Glomerular visceral epithelial cell (primary cell): Measurements from ENCODE around the gene PRKAG3.
"Not testable (repeated sequence)": the region's sequence is repeated elsewhere in the genome, so short reads cannot be mapped to it uniquely, and the experiment has no call there.

Experiments used
- DNase-seq: peaks from one replicate; pipeline ENCODE4 v3.0.0-alpha.2; 2016; ENCODE audit errors: extremely low spot score

PRKAG3 gene

DNA sequence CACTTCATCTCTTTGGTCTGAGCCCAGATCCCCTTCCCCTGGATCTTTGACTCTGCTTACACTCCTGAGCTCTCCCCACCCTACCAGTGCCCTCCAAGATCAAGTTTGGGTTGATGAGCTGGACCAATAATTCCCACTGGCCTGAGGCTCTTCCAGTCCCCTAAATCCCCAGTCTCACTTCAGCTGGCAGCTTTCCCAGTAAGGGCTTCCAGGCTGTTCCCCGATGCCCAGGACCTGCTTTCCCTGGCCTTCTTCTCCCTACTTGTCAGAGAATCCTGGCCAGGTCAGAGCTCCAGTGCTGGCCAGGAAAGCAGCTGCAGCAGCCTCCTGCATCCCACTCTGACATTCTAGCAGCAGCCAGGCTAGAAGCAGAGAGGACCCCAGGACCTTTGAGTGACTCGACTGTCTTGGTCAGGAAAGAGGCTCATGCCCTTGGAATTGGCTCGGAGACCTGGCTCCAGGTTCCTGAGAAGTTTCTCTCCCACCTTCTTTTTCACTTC, 31.5 kb upstream of the PRKAG3 start:
- DNase-seq: no peak

DNA sequence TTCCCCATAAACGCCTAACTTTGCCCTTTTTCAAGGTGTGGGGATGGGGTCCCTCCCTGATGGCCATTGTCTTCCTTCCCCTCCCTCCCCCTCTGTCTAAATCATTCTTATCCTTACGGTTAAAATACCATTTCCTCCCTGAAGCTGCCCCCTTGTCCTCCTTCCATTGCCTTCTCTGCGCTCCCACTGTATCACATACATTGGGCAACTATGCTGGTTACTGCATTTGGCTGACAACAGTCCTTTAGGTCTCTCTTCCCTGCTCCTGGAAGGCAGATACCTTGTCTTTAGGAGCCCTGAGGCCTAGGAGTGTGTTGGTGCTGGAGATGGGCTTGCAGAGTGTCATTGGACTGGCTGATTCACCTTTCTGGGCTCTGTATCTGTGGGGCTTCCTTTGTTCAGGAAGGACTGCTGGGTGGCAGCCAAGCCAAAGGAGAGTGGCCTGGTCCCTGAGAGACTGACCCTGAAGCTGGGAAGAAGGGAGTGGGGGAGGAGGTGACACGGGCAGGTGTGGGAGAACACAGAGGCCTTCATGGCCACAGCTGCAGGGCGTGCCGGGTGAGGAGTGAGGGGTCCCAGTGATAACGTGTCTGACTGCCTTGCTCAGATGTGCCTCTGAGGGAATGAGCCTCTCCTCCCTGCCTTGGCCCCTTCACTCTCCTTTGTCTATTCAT, 30.2 kb upstream of the PRKAG3 start:
- no peak for DNase-seq

DNA sequence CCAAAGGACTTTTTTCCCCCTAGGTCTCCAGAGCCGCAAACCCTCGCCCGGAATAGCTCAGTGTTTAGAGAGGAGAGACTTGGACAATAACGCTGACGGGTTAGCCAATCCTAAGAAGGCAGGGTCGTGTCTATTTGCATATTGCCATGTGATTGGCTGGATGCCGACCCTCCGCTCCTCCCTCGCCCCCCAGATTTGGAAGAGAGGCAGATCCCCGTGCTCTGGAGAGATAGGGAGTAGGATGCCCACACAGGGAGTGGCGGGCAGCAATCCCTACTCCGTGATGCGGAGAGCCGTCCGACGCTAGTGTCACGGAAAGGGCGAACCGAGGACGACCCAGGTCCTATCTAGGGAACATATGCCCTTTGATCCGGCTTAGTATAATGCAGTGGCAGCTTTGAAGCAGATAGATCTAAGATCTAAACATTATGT, 29.4 kb upstream of the PRKAG3 start:
- peak; percentile 71 for DNase-seq

DNA sequence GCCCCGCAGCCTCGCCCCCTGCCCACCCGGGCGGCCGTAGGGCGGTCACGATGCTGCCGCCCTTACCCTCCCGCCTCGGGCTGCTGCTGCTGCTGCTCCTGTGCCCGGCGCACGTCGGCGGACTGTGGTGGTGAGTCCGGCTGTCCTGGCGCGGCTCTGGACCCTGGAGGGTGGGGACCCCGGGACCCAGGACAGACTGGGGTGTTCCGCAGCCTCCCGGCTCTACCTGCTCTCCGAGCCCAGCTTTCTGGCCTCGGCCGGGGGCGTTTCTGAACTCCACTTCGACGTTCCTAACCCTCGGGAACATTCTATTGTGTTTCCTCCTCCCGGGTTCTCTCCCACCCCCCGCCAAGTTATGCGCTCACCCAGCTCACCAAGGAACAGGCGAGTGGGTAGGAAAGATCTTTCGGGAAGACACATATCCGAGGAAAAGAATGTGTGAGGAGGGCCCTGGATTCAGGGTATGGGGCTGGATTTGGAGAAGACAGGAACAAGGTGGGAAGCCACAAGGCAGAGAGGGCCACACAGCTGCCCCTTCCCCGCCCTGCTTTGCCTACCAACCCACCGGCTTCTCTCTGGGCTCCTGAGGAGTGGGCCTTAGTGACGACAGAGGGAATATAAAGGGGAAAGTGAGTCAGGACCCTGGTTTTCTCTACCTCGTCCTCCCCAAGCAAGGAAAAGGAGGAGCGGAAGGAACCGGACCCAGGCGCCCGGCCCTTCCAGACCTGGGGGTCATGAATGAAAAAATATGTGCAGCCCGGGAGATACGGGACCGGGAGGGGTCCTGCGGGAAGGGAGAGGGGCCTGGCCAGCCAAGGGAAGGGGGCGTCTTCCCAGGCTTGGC, 28.6 kb upstream of the PRKAG3 start:
- DNase-seq: no peak

DNA sequence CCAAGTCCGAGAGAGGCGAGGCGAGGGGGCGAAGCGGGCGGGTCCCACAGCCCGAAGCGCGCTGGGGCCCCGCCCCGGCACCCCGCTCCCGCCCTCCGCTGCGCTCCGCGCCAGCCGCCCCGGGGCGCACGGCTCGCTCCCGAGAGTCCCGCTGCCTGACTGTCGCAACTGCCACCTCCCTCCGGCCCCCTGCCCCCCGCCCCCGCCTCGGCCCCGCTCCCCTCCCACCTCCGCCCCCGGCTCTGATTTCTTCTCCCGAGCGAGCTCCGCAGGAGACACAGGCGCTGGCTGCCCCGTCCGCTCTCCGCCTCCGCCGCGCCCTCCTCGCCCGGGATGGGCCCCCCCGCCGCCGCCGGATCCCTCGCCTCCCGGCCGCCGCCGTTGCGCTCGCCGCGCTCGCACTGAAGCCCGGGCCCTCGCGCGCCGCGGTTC, 28.0 kb upstream of the PRKAG3 start, which contains the start of gene WNT6:
Gene WNT6 (plus strand): TSS at position 250 of the 432 bp plus-strand sequence. CDS start 233 bp downstream, outside the sequence.
- no peak for DNase-seq

DNA sequence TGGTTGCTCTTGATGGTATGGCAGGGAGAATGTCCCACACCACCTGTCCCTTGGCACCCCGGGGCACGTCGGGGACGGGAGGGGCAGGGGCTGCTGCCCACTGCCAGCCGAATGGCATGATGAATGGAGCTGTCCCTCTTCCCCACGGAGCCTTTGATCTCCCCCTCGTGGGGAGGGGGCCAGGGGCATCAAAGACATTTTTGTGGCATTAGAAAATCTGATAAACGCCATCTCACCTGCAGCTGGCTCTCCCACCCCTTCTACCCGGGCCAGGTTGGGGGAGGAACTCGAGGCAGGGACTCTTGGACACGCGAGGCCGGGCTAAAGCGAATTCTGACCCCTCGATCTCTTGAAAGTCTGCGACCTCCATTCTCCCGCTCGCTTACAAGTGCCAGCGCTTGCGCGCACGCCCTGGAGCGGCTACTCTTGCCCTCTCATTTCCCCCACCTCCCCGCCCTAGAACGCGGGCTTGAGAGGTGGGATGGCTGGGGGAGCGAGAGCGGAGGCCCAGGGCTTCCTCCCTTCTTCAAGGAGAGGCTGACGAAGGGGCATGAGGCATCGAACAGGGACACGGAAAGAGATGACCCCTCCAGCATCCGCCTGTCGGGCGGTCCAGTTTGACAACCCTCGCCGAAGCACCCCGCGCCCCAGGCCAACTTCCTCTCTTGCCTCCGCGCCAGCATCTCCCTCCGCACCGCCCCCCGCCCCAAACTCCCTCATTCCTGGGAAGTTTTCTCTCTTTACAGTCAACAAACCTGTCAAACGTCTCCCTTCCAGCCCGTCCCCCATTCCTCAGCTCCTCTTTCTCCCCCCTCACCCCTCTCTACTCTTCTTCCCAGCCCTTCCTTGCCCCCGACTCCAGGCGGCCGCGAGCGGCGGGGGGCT, 27.3 kb upstream of the PRKAG3 start:
- no peak for DNase-seq

DNA sequence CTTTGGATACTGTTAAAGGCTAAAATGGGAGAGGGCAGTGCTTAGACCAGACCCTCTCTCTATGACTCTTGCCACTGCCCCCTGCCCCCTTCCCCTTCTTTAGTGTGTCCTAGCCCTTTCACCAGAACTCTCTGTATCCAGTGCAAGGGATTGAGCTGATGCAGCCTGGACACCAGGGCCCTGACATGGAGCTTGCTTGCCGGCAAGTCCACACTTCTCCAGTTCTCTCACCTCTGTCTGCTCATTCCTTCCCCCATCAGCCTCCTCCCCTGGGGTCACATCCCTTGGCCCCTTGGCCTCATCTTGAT, 26.5 kb upstream of the PRKAG3 start:
- DNase-seq: no peak

DNA sequence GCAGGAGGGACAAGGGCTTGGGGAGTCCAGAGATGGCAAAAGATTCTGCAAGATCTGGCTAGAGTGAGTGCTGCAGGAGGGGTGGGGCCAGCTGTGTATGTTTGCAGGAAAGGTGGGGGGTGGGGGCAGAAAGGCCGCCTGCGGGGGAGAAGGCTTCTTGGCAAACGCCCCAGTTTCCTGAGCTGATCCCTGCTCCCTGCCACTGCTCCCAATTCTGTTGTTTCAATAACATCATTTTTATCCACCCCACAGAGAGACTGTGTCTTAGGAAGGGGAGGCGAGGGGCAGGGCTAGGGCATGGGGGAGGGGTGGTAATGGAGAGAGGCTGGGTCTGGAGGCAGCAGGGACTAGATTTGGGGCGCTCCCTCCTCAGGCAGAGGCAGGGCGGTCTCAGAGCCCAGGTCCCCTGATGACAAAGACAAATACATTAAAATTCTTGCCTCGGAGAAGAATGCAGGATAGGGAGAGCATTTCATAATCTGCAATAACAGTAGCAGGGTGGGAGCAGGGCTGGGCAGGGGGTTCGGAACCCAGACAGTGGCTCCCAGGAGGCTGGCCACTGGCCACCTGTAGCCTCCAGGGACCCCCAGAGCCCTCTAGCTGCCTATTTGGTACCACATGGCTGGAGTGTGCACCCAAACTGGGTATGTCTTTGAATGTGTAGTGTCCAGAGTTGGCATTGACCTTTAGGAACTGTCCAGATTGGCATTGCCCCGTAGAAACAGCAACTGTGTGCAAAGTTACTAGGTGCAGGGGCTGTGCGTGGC, 26.0 kb upstream of the PRKAG3 start:
- DNase-seq: no peak

DNA sequence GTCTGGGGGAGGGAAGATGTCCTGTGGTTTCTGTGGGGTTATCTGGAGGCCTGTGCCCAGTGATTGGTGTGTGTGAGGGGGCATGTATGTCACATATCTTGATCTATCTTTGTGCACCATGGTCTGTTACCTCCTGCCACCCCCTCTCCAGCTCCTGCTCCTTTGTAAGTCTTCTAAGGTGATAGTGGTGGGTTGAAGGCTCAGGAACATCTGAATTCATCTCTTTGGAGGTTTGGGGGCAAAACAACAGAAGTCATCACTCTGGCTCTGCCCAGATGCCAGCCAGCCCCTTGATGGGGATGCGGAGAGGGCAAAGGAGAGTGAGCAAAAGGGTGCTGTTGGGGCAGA, 25.3 kb upstream of the PRKAG3 start:
- no peak for DNase-seq

DNA sequence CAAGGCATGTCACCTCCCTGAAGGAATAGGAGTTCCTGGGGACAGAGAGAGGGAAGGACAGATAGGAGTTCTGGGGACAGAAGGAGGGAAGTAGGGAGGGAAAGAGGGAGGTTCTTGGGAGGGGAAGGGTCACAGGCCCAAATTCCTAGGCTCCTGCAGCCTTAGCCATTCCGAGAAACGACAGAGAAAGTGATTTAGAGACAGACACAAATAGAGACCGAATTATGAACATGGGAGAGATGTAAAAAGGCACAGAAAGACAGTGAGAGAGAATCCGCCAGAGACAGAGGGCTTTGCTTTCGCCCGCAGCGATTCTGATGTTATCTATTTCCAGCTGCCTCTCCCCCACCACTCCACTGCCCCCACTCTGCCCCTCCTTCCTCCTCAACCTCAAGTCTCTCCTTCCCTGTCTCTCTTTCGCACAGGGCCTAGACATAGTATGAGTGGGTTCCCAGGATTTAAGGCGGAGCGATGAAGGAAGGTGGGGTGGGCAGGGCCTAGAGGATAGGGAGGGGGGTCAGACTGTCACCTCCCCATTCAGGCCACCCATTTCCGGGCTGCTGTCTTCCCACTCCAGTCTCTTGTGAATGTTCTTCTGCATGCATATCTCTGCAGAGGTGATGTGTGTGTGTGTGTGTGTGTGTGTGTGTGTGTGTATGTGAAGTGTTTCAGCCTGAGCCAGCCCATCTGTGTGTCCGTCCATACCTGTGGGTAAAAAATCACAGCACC, 24.7 kb upstream of the PRKAG3 start:
- DNase-seq: no peak

DNA sequence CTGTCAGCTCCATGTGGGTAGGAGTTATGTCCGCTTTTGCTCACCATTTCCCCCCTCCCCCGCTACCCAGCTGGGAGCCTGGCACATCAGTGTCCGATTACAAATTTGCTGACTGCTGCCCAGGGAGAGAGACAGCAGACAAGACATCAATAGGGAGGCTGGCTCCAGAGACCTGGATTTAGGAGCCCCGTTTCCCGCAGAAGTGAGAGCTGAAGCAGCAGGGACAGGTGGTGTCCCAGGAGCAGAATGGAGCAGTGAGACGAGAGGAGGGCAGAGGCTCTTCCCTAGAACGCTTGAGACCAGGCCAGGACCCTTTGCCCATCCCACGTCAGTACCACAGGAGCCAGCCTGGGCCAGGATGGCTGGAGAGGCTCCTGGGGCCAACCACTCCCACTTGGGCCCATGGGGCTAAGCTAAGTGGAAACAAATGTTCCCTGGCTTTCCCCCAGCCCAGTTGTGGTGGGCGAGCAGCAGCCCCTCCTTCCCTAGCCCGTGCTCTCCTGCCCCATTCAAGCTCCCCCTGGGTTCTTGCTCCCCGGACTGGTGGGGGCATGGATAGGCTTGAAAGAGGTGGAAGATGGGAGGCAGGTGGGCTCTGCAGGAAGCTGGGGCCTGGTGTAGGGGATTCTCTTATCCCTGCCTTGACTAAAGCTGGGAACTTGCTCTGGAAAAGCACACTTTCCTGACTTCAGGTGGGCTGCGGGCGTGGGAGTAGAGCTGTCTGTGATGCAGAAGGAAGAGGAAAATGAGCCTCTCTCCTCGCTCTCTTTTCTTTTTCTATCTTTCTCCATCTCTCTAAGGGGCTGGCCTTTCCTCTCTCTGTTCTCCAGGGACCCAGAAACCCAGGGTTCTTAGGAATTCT, 23.9 kb upstream of the PRKAG3 start:
- DNase-seq: no peak

DNA sequence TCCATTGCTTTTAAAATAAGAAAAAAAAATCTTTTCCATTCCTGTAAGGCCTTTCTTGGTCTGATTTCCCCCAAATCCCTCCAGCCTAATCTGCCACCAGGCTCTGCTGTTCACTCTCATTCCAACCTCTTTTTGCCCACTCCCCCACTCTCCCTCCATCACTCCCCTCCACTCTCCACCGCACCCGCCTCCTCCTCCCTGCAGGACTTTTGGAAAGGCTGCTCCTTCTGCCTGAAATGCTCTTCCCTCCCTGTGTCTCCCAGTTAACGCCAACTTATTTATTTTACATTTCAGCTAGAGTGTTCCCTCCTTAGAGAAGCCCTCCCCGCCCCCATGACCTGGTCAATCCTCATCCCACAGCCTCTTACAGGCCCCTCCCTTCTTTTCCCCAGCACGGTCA, 23.3 kb upstream of the PRKAG3 start:
- DNase-seq: no peak

DNA sequence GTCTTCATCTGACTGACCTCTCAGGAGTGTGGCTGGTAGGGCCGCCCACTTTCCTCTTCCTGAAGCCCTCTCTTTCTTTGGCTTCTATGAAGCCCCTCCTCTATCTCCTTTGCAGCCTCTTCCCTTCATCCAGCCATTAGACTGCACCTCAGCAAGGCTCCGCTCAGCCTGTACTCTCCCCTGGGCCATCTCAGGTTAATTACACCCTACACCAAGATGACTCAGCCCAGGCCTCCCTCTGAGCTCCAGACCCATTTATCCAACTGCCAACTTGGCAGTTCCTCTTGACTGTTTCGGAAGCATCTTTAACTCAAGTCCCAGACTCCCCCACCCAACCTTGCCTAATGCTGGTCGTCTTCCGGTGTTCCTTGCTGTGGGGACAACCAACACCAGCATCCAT, 22.2 kb upstream of the PRKAG3 start:
- peak; percentile 59 for DNase-seq

DNA sequence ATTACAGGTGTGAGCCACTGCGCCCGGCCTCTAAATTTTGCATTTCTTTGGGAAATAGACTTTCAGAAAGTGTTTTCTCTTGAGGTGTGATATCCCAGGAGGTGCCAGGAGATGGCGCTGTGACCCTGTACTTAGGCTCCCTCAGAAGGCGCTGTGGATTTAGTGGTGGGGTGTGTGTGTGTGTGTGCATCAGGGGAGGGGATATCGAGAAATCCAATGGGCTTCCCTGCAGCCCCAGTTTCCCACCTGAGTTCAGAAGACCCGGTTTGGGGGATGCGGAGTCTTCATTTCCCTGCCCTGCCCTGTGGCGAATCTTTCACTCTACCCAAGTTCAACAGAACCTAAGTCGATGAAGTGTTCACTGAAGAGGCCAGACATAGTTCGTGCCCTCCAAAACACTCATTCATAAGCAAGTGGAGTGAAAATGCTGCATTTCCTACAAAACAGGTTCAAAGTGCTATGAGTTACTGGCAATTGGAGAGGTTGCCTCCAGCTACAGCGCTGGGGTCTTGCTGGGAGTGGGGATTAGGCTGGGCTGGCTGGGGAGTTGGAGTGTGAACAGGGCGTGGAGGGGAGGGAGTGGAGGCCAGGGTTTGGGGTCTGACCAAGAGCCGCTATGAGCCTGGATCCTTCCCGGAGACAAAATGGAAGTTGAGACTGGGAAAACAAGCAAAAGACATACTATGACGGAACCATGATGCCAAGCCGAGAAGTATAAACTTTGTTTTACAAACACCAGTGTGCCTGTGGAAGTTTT, 21.5 kb upstream of the PRKAG3 start:
- DNase-seq: peak; percentile 67

DNA sequence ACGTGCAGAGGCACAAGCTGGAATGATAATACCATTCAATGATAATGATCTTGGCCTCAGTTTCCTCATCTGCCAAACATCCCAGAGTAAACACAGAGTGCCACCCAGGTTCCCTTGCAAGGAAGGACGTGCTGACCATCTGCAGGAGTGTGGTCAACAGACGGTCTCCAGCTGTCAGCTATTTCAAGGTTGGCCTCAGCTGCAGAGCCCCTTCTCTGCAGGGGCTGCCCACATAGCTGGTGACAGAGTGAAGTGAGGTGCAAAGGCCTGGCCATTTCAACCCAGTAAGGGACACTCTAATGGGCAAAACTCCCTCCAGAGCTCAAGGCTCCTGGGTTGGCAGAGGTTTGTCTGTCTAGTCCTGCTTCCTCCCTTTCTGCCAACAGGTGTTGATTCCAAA, 19.7 kb upstream of the PRKAG3 start:
- no peak for DNase-seq

DNA sequence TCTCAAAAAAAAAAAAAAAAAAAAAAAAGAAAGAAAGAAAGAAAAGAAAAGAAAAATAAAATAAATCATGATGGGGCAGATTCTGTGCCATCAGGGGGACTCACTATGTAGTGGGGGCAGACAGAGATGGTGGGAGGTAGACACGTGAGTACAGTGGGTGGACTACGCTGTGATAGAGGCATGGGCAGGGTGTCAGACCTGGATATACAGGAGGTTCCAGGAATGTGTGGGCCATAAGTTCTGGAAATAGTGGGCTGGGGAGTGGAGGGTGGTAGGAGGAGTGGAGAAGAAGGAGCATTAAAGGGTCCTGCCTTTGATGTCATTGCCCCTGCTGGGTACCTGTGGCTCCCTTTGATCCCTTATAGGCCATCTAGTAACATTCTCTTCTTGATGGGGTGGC, 19.2 kb upstream of the PRKAG3 start:
- DNase-seq: no peak

DNA sequence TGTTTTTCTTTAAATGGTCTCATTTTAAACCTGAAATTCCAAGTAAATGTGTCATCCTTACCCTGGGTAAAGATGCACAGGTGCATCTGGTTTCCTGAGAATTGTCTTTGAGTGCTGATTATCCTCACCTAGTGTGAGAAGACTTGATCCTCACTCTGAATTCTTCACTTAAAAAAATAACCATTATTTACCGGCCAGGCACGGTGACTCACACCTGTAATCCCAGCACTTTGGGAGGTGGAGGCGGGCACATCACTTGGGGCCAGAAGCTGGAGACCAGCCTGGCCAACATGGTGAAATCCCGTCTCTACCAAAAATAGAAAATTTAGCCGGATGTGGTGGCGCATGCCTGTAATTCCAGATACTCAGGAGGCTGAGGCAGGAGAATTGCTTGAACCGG, 18.1 kb upstream of the PRKAG3 start:
- peak; percentile 52 for DNase-seq

DNA sequence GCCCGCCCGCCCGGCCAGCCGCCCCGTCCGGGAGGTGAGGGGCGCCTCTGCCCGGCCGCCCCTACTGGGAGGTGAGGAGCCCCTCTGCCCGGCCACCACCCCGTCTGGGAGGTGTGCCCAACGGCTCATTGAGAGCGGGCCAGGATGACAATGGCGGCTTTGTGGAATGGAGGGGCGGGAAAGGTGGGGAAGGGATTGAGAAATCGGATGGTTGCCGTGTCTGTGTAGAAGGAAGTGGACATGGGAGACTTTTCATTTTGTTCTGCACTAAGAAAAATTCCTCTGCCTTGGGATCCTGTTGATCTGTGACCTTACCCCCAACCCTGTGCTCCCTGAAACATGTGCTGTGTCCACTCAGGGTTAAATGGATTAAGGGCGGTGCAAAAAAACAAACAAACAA, 15.4 kb upstream of the PRKAG3 start:
- DNase-seq: not testable (repeated sequence)

DNA sequence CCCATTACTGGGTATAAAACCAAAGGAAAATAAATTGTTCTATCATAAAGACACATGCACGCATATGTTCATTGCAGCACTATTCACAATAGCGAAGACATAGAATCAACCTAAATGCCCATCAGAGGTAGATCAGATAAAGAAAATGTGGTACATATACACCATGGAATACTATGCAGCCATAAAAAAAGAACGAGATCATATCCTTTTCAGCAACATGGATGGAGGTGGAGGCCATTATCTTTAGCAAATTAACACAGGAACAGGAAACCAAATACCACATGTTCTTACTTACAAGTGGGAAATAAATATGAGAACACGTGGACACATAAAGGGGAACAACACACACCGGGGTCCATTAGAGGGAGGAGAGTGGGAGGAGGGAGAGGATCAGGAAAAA, 12.7 kb upstream of the PRKAG3 start:
- DNase-seq: not testable (repeated sequence)
